OCI-LY7 (cell line): ENCODE measurements around the gene ARAP1. TPM values are rescaled to one million over a fixed set of nuclear protein-coding genes. Genes with fewer than 3 reads are reported as not detected.
A peak's percentile ranks its signal among the peaks of the same experiment; 100 is the strongest.

Experiments
- BruUV-seq: library from RNA; stranded (reverse); fragments of 400-500 nt; replicated peaks from 2 replicates; lab custom pipeline; 2021; lab: Mats Ljungman, UMichigan
- CTCF ChIA-PET: fragments of 300-600 bp; sonication (Branson Sonifier 250); formaldehyde crosslinking; loops from one replicate; lab custom pipeline; 2022; ENCODE audit warnings: antibody characterized with exemption; ENCODE audit not compliant: unreplicated experiment; lab: Charles Lee
- POLR2A ChIA-PET: fragments of 300-600 bp; sonication (Branson Sonifier 250); formaldehyde crosslinking; loops from one replicate; lab custom pipeline; 2022; ENCODE audit warnings: antibody characterized with exemption; lab: Charles Lee
- DNase-seq: peaks from one replicate; pipeline ENCODE4 v3.0.0-alpha.2; 2015; ENCODE audit warnings: low spot score
- H2AFZ ChIP-seq: fragments of 200-600 bp; sonication (generic), shearing (Covaris generic); 2 replicates; pipeline ENCODE4 v1.6.1; 2014; ENCODE audit warnings: mild to moderate bottlenecking, antibody characterized with exemption, low read length, moderate library complexity
- H3K27ac ChIP-seq: fragments of 200-600 bp; sonication (generic); 2 replicates; pipeline ENCODE4 v1.5.1; 2014; ENCODE audit warnings: mixed run types, low read depth, mild to moderate bottlenecking, moderate library complexity, low read length, inconsistent platforms; ENCODE audit not compliant: poor library complexity, severe bottlenecking
- H3K36me3 ChIP-seq: fragments of 200-600 bp; sonication (generic); 2 replicates; pipeline ENCODE4 v1.6.1; 2014; ENCODE audit warnings: mild to moderate bottlenecking, antibody characterized with exemption, low read length, moderate library complexity, mixed read lengths; ENCODE audit not compliant: insufficient read depth
- H3K4me1 ChIP-seq: fragments of 200-600 bp; sonication (generic); 2 replicates; pipeline ENCODE4 v1.5.1; 2014; ENCODE audit warnings: mild to moderate bottlenecking, low read length; ENCODE audit not compliant: insufficient read depth, poor library complexity, severe bottlenecking
- H3K4me2 ChIP-seq: fragments of 200-600 bp; sonication (generic); 2 replicates; pipeline ENCODE4 v1.6.1; 2014; ENCODE audit warnings: mild to moderate bottlenecking, low read length
- H3K4me3 ChIP-seq: fragments of 200-600 bp; sonication (generic); 2 replicates; pipeline ENCODE4 v1.5.1; 2014; ENCODE audit warnings: mild to moderate bottlenecking, low read depth, low read length; ENCODE audit not compliant: poor library complexity, severe bottlenecking
- H3K79me2 ChIP-seq: fragments of 200-600 bp; sonication (generic); 2 replicates; pipeline ENCODE4 v1.6.1; 2016; ENCODE audit warnings: low read depth, mild to moderate bottlenecking, low read length, moderate library complexity, mixed read lengths; ENCODE audit not compliant: insufficient read depth
- H3K9me2 ChIP-seq: fragments of 200-600 bp; sonication (generic); 2 replicates; pipeline ENCODE4 v1.6.1; 2016; ENCODE audit warnings: mild to moderate bottlenecking, low read length, mixed read lengths; ENCODE audit not compliant: insufficient read depth
- H3K9me3 ChIP-seq: fragments of 200-600 bp; sonication (generic); 2 replicates; pipeline ENCODE4 v1.6.1; 2014; ENCODE audit warnings: mild to moderate bottlenecking, mixed run types, low read length, mixed read lengths
- H4K20me1 ChIP-seq: fragments of 200-600 bp; sonication (generic); 2 replicates; pipeline ENCODE4 v1.6.1; 2014; ENCODE audit warnings: mild to moderate bottlenecking, antibody characterized with exemption, low read length, moderate library complexity, mixed read lengths; ENCODE audit not compliant: insufficient read depth
- EZH2phosphoT487 ChIP-seq: fragments of 200-600 bp; sonication (generic); IDR thresholded peaks from 2 replicates; pipeline ENCODE4 v1.6.1; 2018; ENCODE audit warnings: low read depth, borderline replicate concordance, mild to moderate bottlenecking, mixed run types, antibody characterized with exemption, low read length, moderate library complexity, mixed read lengths
- intact Hi-C: fragments of 100-400 bp; cut with micrococcal nuclease; formaldehyde crosslinking; loops from one replicate; pipeline ENCODE4 v1.10.0; 2022; ENCODE audit not compliant: unreplicated experiment
- total RNA-seq, 2 experiments: library from RNA; depleted of rRNA in 1 of 2; stranded (reverse); fragments of >200 nt in 1 of 2; shearing (Covaris generic) in 1 of 2; gene quantifications; 2 replicates each; pipeline ENCODE4 v1.2.3, GENCODE V29; 2014 to 2022
- TF ChIP-seq, protein P1 (sequence below): fragments of 200-600 bp; sonication (generic); conservative IDR thresholded peaks from 2 replicates; pipeline ENCODE4 v1.5.1; 2014; ENCODE audit warnings: mild to moderate bottlenecking, antibody characterized with exemption, low read length, moderate library complexity, mixed read lengths

ARAP1 gene
- total RNA-seq, 2 experiments from 2014 or later = 65.6 to 106 TPM

DNA sequence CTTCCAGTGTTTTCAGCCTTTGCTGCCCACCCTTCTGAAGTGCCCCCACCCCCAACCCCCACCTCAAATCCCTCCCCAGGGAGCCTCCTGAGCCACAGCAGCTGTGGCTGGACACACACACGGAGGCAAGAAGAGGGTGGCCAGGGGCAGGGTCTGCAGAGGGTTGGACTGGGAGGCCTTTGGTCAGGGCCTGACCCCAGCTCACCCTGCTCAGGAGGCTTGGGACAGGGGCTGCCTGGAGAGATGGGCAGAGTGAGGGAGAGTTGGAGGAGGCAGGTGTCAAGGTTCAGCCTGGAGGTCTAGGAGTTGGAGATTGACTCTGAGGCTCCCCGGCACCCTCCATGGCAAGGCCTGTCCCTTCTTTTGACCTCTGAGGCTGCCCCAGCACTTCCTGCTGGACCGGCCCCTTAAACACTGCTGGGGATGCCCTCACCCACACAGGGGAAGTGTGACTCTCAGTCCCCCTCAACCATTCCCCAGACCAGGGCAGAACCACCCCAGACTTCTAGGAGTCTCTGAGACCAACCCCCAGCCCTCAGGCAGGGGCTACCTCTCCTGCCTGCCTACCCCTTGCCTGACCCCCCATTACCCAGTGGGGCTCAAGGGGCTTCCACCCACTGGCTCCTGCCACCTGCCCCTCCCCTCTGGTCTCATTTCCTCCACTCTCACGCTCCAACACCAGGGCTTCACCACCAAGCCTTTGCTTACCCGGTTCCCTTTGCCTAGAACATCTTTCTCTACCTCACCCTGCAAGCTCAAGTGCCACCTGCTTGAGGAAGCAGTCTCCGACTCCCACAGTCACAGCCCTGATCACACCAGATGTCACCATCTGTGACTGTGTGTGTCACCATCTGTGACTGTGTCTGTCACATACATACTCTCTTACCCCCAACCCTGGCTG is 8.6 kb downstream of the ARAP1 start:
- Histone ChIP-seq H4K20me1 (no peaks in the 10 kb centered on the region), H3K4me1 (peaks cover 64% of the 10 kb centered on the region), H3K36me3 (no peaks in the 10 kb centered on the region; the same call in 1 of the 2 replicates), H3K9me3 (no peaks in the 10 kb centered on the region), H3K9me2 (no peaks in the 10 kb centered on the region), H3K4me2 (peak overlapping the region; percentile 53), H3K4me3 (peak overlapping the region; percentile 5), H3K27ac (peak overlapping the region; percentile 73), H3K79me2 (peaks cover 7% of the 10 kb centered on the region; the same call in 1 of the 2 replicates), H2AFZ (no peak overlapping the region)
- ChIA-PET POLR2A (interaction anchor here (0.6 kb wide), 1 partner anchor 66 kb away, joined by 8 read pairs; no protein-coding TSS in a partner anchor), CTCF (no interaction called here)
- TF ChIP-seq, protein P1, sequence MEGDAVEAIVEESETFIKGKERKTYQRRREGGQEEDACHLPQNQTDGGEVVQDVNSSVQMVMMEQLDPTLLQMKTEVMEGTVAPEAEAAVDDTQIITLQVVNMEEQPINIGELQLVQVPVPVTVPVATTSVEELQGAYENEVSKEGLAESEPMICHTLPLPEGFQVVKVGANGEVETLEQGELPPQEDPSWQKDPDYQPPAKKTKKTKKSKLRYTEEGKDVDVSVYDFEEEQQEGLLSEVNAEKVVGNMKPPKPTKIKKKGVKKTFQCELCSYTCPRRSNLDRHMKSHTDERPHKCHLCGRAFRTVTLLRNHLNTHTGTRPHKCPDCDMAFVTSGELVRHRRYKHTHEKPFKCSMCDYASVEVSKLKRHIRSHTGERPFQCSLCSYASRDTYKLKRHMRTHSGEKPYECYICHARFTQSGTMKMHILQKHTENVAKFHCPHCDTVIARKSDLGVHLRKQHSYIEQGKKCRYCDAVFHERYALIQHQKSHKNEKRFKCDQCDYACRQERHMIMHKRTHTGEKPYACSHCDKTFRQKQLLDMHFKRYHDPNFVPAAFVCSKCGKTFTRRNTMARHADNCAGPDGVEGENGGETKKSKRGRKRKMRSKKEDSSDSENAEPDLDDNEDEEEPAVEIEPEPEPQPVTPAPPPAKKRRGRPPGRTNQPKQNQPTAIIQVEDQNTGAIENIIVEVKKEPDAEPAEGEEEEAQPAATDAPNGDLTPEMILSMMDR = no peak
- no peak for TF ChIP-seq EZH2phosphoT487
- peak; percentile 85 for DNase-seq
- intact Hi-C loops = no loop called here
- no TSS peak for BruUV-seq

DNA sequence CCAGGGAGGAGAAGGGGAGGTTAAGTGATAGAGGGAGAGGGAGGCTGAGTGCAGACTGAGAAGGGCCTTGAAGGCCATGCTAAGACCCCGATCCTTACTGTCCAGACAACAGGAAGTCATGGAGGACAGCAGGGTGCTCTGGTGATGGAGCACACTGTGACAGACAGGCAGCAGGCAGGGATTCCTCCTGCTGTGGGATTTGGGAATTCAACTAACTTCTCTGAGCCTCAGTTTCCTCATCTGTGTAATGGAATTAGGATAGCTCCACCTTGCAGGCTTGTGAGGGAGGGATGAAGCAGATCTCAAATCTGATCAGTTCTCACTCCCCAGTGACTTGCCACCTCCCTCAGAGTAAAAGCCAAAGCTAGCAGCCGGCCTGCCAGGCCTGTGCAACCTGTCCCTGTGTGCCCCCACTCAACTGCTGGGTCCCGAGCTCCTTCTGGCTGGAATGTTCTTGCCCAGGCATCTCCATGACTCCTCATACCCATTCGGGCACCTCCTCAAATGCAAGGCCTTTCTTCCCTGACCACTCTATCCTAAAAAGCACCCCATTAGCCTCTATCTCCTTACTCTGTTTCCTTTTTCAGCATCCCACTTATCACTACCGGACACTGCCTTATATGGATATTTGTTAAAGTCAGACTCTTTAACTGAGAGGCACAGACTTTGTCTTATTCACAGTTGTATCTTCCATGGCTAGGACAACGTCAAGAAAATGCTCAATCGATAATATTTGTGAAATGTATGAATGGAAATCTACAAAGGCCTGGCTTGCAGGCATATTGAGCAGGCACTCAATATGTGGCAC is 9.5 kb downstream of the ARAP1 start:
- no peak for DNase-seq
- intact Hi-C loops = no loop called here
- Histone ChIP-seq H3K9me3 (no peaks in the 10 kb centered on the region), H3K79me2 (peaks cover 7% of the 10 kb centered on the region; the same call in 1 of the 2 replicates), H3K9me2 (no peaks in the 10 kb centered on the region), H3K4me1 (peaks cover 73% of the 10 kb centered on the region), H2AFZ (no peak overlapping the region), H3K4me3 (no peak overlapping the region), H3K36me3 (no peaks in the 10 kb centered on the region; the same call in 1 of the 2 replicates), H3K27ac (peak overlapping the region; percentile 63), H3K4me2 (peak overlapping the region; percentile 81; the same call in 1 of the 2 replicates), H4K20me1 (no peaks in the 10 kb centered on the region)
- no peak for TF ChIP-seq EZH2phosphoT487
- TF ChIP-seq, protein P1 = no peak
- no TSS peak for BruUV-seq
- POLR2A ChIA-PET = no interaction called here
- CTCF ChIA-PET = interaction anchor here (0.9 kb wide), 1 partner anchor 10 kb away, joined by 3 read pairs; no protein-coding TSS in a partner anchor
